Germinal center (tissue), 1 donor: ENCODE data around the gene CAD.

Source experiments
- DNase-seq: peaks from one replicate; pipeline ENCODE4 v3.0.0; 2012; ENCODE audit warnings: mixed read lengths, low spot score

The CAD gene

GRCh38 chr2:27198627-27199026, 18.5 kb upstream of the CAD start:
- DNase-seq, result no peak

GRCh38 chr2:27199241-27199640, 17.9 kb upstream of the CAD start:
- no peak for DNase-seq

GRCh38 chr2:27201675-27202074, 15.5 kb upstream of the CAD start:
- no peak for DNase-seq

DNA sequence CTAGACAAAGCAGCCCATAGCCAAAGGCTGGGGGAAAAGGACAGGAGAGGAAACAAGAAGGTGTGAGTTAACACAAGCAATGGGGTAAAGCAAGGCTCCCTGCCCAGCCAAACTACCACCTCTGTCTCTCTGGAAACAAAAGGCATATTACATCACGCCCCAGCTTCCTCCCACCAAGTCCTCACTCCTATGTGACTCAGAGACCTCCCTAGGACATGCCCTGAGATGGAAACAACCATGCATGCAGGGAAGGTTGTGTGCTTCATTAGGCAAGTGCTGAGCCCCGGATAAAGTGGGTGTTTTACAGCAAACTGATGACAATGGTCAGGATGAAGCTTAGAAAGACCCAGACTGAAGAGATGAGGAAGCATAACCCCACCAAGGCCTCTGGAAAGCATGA, 14.3 kb upstream of the CAD start:
- DNase-seq, result no peak

DNA sequence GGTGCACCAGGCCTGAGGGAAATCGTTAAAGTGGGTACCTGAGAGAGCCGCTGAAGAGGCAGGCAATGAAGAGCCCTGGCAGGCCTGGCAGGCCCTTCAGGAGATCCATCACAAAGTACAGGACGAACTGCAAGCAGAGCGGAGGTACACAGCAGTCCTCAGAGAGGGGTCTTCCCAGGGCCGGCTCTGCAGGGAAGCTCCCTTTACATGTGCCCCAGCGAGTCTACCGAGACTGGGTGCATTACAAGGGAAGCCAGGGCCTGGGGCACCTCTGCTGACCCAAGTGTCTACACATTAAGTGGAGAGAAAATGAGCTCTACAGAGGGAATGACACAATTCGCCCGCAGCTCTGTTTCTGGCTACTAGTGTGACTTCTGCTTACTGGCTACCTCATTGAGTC, 13.4 kb upstream of the CAD start:
- no peak for DNase-seq

DNA sequence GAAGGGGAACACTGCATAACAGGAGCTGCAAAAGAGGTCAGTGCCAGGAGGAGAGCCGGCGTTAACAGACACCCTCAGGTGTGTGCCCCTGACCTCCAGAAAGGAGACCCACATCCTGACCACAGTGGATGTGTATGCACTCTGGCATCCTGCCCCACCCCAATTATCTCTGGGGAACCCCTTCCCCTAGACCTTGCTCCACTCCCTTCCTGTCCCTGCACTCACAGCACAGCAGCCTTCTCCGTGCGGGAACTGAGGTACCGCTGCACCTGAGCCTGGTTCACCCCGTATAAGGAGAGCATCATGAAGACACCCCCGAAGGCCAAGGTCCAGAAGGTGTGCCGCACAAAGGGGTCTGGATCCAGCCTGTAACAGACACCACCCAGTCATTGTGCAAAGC, 12.6 kb upstream of the CAD start:
- no peak for DNase-seq

GRCh38 chr2:27205206-27205605, 12.0 kb upstream of the CAD start:
- no peak for DNase-seq

DNA sequence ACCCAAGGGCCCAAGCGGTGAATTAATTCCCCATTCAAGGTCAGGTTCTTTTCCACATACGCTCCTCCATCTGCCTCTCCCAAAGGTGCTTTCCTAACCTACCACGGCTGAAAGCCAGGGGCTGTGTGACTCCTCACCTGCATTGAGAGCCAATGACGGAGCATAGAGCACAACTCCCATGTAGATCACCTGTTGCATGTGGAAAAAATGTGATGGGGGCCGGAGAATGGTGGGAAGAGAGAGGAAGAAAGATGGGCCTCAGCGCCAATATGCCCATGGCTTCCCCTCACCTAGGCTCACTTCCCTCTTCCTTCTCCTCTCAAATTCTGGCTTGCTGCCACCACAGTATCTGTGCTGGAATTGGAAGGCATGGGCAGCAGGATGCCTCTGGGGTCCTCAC, 10.8 kb upstream of the CAD start:
- no peak for DNase-seq

- DNase-seq, result no peak
Measured at GRCh38 chr2:27208486-27209050, 8.6 kb upstream of the CAD start.

GRCh38 chr2:27209621-27210401, 7.4 kb upstream of the CAD start:
- no peak for DNase-seq

DNA sequence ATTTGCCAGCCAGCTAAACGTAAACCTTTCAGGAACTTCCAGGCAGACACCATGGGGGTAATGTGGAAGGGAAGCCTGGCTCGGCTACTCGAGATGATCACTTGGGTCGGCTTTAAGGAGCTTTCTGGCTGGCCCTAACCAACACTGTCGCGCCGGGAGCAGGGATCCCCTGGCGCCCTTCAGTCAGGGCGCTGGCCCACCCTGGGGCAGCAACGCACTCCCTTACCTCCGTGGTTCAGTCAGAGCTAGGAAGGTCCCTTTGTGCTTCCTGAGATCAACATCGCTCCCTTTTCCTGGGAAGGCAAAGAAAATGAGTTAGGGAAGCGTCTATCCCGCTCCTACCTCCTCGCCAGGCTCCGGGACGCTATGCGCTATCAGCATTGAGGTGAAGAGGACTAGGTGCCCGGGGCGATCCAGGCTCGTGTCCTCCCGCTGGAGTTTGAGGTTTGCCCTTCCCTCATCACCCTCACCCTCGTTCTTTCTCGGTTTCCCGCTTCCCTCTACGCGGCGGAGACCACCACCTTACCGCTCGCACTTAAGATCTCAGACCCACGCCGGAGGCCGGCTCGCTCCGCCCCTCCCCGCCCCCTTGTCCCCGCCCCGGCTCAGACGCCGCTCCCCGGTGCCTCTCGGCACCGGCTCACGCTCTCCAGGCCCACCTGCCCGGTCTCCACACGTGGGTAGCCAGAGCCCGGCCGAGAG, 5.8 kb upstream of the CAD start:
- DNase-seq, result peak; percentile 23

DNA sequence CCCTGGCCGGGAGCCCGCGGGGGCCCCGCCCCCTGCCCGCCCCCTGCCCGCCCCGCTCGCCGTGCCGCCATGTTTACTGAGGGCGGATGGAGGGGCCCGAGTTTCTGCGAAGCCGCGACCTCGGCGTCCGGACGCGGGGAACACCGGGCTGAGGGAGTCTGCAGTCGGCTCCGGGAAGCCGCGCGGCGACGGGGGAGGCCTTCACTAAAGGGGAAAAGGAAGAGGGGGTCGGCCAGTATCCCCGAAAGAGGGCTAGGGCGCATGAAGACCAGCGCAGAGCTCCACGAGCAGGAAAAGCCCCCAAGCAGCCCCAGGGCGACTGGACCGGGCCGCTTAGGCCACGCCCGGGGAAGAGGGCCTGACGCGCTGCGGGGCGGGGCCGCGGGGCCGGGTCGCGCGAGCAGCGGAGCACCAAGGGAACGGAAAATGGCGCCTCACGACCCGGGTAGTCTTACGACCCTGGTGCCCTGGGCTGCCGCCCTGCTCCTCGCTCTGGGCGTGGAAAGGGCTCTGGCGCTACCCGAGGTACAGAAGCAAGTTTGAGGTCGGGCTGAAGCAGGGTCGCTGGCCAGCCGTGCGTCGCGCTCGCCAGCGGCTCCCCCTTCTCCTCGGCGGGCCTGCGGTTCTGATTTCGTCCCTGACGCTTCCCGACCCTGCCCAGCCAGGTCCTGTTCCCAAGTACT, 5.1 kb upstream of the CAD start, which contains the start of the genes ATRAID and SLC5A6:
Gene ATRAID (plus strand): TSS at position 99 of the 683 bp plus-strand sequence. CDS start 328 bp downstream, at position 427.
Gene SLC5A6 (minus strand): TSS at position 326 of the 683 bp plus-strand sequence. CDS start 4,618 bp downstream, outside the sequence.
- peak; percentile 95 for DNase-seq

DNA sequence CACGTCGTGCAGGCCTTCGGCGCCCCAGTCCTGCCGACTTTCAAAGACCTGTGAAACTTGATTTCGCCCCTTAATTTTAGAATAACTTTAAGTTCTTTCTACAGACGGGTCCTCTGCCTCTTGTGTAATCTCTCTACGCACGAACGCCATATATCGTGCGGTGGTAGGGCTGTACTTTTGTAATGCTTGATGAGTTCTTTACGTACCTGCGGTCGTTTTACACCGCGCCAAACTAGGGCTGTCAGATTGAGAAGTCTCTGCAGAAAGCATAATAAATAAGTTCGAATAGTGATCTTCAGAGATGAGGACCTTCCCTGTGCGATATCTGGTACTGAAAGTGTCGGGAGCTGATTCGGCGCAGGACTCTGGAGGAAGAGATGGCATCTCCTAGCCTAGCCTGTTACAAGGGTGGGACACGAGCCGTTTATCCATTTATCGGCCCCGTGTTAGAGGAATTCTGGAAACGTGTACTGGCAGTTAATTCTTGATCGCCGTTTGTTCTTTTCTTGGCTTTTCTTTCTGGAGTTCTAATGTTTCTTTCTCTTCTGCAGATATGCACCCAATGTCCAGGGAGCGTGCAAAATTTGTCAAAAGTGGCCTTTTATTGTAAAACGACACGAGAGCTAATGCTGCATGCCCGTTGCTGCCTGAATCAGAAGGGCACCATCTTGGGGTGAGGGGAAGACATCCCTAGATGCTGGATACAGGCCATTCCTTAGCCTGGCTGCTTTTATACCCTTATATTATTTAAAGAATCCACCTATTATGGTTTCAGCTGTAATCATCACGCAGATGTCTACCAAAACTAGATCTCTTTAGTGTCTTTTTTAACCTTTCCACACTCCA, 4.3 kb upstream of the CAD start:
- peak; percentile 58 for DNase-seq

GRCh38 chr2:27214941-27215340, 2.2 kb upstream of the CAD start:
- no peak for DNase-seq

DNA sequence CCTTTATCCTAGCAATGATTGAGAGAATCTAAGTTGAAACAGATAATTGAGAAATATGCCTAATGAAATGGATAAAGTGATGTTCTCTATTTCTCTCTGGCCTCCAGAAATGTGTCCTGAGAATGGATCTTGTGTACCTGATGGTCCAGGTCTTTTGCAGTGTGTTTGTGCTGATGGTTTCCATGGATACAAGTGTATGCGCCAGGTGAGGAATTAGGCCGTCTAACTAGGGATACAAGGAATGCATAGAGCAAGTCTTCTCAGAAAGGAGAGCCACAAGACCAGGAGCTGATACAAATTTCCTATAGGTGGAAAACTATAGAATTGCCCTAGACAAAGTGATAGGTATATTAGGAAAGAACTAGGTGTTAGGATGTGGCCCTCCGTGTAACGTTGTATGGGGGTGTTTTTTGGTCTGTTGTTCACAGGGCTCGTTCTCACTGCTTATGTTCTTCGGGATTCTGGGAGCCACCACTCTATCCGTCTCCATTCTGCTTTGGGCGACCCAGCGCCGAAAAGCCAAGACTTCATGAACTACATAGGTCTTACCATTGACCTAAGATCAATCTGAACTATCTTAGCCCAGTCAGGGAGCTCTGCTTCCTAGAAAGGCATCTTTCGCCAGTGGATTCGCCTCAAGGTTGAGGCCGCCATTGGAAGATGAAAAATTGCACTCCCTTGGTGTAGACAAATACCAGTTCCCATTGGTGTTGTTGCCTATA, 592 bp upstream of the CAD start:
- no peak for DNase-seq

DNA sequence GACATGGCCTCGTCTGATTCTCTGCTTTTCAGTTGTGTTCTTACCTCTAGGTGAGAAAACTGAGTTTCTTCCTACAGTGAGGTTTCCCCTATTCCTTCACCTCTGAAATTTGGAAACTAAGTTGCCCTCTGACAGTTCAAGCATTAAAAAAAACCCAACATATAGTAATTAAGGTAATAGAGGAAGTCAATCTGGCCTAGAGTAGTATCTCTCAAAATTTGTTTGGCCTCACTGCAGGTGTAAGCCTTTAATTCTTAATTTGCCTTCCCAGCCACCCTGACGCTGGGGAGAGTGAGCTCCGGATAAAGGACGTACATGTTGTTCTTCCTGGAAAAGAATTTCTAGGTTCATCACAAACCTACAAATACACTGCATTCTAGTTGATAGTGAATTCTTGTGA, 1.4 kb downstream of the CAD start:
- peak; percentile 47 for DNase-seq

GRCh38 chr2:27219091-27219490, 1.9 kb downstream of the CAD start:
- no peak for DNase-seq

- no peak for DNase-seq
Measured at GRCh38 chr2:27220091-27220490, 2.9 kb downstream of the CAD start.

GRCh38 chr2:27221166-27221565, 4.0 kb downstream of the CAD start:
- no peak for DNase-seq

DNA sequence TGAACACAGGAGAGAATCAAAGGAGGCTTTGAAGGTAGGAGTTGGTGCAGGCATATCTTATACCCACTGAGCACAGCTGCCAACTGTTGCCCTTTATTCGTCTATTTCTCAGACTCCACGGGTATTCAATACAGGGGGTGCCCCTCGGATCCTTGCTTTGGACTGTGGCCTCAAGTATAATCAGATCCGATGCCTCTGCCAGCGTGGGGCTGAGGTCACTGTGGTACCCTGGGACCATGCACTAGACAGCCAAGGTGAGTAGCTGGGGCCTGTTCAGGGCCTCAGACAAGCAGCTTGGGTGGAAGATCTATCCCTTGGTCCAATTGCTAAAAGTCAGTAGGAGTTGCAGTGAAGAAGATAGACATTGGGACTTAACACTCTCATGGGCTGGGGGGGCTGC, 5.2 kb downstream of the CAD start:
- no peak for DNase-seq

DNA sequence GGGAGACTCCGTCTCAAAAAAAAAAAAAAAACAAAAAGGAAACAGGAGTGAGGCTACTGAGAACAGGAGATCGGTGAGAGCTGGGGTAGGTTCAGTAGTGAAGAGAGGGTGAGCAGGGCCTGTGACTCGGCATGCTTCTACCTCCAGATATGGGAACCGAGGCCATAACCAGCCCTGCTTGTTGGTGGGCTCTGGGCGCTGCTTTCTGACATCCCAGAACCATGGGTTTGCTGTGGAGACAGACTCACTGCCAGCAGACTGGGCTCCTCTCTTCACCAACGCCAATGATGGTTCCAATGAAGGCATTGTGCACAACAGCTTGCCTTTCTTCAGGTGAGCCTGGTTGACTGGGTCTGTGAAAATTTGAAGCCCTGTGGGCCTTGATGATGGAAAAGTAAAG, 6.2 kb downstream of the CAD start:
- DNase-seq, result no peak
